Measurements from ENCODE around the gene NSD2.

DNA sequence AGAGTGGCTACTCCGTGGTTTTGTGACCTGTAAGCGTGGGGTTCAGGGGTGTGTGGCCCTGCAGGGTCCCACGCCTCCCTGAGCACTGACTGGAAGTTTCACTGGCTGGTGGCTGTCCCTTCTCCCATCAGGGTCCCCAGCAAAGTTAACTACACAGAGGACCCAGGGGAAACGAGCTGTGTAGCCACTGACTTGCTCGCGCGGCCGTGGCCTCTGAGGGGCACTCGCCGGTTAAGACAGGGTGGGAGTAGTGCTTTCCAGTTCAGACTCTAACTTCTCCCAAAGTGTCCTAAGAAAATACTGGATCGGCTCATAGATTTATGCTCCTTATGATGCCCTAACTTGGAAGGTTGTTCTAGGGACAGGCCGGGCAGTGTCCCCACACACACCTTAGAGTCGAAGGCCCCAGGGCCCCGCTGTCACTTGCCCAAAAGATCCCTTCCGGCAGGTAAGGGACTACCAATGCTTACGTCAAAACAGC, 109.4 kb downstream of the NSD2 start:
- TF ChIP-seq, protein P1, sequence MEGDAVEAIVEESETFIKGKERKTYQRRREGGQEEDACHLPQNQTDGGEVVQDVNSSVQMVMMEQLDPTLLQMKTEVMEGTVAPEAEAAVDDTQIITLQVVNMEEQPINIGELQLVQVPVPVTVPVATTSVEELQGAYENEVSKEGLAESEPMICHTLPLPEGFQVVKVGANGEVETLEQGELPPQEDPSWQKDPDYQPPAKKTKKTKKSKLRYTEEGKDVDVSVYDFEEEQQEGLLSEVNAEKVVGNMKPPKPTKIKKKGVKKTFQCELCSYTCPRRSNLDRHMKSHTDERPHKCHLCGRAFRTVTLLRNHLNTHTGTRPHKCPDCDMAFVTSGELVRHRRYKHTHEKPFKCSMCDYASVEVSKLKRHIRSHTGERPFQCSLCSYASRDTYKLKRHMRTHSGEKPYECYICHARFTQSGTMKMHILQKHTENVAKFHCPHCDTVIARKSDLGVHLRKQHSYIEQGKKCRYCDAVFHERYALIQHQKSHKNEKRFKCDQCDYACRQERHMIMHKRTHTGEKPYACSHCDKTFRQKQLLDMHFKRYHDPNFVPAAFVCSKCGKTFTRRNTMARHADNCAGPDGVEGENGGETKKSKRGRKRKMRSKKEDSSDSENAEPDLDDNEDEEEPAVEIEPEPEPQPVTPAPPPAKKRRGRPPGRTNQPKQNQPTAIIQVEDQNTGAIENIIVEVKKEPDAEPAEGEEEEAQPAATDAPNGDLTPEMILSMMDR (IDR thresholded peaks at IDR 0.05): no peak
- no peak for TF ChIP-seq EZH2 (IDR thresholded peaks at IDR 0.05; ENCODE audit: borderline replicate concordance, insufficient read depth, low read depth, low read length, poor library complexity, severe bottlenecking)
